Mucosa of rectum (tissue), 2 donors: Measurements from ENCODE around the gene NPR2.
A peak's percentile ranks its signal among the peaks of the same experiment; 100 is the strongest.

ENCODE experiments used
- H3K27ac ChIP-seq, 2 donors: one replicate each; pipeline ENCODE4 v1.7.0; 2013; ENCODE audit warnings: inconsistent platforms in 2 of 2, low read depth in 2 of 2, low read length in 2 of 2
- H3K27me3 ChIP-seq, 2 donors: one replicate each; pipeline ENCODE4 v1.7.0; 2013; ENCODE audit warnings: low read length in 2 of 2; ENCODE audit not compliant: control insufficient read depth in 2 of 2, insufficient read depth in 2 of 2
- H3K36me3 ChIP-seq, 2 donors: one replicate each; pipeline ENCODE4 v1.7.0; 2013; ENCODE audit warnings: low read length in 2 of 2; ENCODE audit not compliant: control insufficient read depth in 2 of 2, insufficient read depth in 2 of 2
- H3K4me1 ChIP-seq, 2 donors: one replicate each; pipeline ENCODE4 v1.7.0; 2013; ENCODE audit warnings: low read length in 2 of 2, mild to moderate bottlenecking in 1 of 2; ENCODE audit not compliant: control insufficient read depth in 2 of 2, insufficient read depth in 2 of 2
- H3K4me3 ChIP-seq, 2 donors: one replicate each; pipeline ENCODE4 v1.7.0; 2013; ENCODE audit warnings: low read length in 2 of 2
- H3K9ac ChIP-seq, 2 donors: one replicate each; pipeline ENCODE4 v1.7.0; 2013; ENCODE audit warnings: low read length in 2 of 2, low read depth in 1 of 2, mild to moderate bottlenecking in 1 of 2
- H3K9me3 ChIP-seq, 2 donors: one replicate each; pipeline ENCODE4 v1.7.0; 2013; ENCODE audit warnings: low read length in 2 of 2; ENCODE audit not compliant: control insufficient read depth in 2 of 2
- donor health status: healthy.
- donor health status: Normal muscosa, but diverticular disease.

Gene NPR2

DNA sequence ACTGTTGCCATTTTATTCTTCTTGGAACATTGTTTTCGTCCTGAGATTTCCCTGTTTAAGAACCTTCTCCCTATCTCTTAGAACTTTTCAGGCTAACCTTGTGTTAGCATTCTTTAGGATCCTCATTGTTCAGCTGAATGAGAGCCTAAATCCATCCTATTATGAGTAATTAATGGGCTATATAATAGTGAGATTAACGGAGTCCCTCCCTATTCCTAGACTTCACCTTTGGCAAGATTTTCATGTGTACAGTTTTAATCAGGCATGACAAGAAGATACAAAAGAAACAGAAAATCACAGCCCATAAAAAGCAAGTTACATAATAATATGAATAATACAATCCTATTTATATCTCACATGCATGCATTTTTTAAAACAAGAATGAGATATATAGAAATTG lies 28.2 kb upstream of the NPR2 start:
- no peaks in the 10 kb centered on the region for H3K36me3 ChIP-seq
- H3K4me3 ChIP-seq = no peak overlapping the region
- no peak overlapping the region for H3K9ac ChIP-seq
- no peaks in the 10 kb centered on the region for H3K9me3 ChIP-seq
- peaks cover 4 to 10% of the 10 kb centered on the region in 2 donors for H3K4me1 ChIP-seq
- H3K27ac ChIP-seq = no peak overlapping the region
- no peaks in the 10 kb centered on the region for H3K27me3 ChIP-seq

DNA sequence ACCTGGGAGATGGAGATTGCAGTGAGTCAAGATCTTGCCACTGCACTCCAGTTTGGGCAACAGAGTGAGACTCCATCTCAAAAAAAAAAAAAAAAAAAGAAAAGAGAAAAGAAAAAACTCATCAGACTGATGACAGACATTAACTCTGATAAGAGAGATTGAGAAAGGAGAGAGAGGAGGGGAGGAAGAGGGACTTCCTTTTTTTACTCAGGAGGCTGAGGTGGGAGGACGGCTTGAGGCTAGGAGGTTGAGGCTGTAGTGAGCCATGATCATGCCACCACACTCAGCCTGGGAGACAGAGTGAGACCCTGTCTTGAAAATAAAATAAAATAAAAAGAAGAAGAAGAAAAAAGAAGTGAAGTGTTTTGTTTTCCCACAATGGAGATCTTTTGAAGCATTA lies 27.6 kb upstream of the NPR2 start:
- H3K27me3 ChIP-seq = no peaks in the 10 kb centered on the region
- no peak overlapping the region for H3K27ac ChIP-seq
- peaks cover 4% of the 10 kb centered on the region in 2 donors for H3K4me1 ChIP-seq
- no peaks in the 10 kb centered on the region for H3K36me3 ChIP-seq
- no peaks in the 10 kb centered on the region for H3K9me3 ChIP-seq
- no peak overlapping the region for H3K9ac ChIP-seq
- H3K4me3 ChIP-seq = no peak overlapping the region

DNA sequence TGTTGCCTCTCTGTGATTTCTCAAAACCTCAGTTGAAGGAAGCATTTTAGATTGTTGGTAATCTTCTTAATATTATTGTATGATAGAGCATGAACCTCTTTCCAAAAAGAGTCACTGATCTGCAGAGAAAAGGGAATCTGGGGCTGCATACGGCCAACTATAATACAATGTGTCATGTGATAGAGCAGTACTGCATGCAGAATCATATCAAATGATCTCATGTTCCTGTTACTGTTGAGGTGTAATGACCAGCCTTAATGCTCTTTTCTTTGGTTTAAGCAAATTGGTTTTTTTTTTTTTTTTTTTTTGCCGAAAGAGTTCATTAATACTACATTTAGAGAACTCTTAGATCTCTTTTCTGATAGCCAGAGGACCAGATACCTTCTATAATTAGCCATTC lies 24.4 kb upstream of the NPR2 start:
- Histone ChIP-seq H3K4me1 (peaks cover 16 to 17% of the 10 kb centered on the region in 2 donors), H3K36me3 (no peaks in the 10 kb centered on the region), H3K27me3 (no peaks in the 10 kb centered on the region), H3K9ac (no peak overlapping the region), H3K27ac (no peak overlapping the region), H3K4me3 (no peak overlapping the region), H3K9me3 (no peaks in the 10 kb centered on the region)

DNA sequence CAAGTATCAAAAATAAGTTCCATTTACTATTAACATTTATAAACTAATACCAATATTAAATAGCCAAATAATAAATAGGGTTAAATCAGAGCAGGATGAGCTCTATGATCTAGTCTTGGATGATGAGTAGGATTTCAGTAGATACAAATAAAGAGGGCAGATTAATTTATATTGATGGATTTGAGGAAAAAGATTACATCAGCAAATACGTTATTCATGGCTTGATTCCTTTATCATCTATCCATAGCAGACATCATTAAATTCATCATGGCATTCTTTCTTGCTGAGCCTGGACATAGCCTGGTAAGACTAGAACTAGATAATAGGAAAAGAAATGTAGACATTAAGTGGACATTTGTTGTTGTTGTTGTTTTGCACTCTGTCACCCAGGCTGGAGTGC lies 23.9 kb upstream of the NPR2 start:
- H3K27me3 ChIP-seq = no peaks in the 10 kb centered on the region

DNA sequence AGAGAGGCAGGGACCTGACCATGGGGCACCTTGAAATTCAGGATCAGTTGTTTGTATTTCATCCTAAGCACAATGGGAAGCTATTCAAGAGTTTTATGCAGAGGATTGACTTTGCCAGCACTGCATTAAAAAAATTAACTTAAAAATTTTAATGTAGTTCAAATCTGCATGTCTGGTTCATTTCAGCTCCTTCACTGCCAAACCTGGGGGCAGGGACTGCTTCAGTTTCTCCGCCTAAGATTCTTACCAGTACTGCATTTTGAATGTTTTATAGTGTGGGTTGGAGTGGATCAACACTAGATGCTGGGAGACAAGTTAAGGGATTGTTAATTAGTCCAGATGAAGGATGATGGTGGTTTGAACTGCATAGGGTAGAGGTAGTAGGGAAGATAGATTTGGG lies 21.6 kb upstream of the NPR2 start:
- Histone ChIP-seq H3K4me1 (peaks cover 19 to 20% of the 10 kb centered on the region in 2 donors), H3K9me3 (no peaks in the 10 kb centered on the region), H3K27ac (no peak overlapping the region), H3K27me3 (no peaks in the 10 kb centered on the region), H3K36me3 (no peaks in the 10 kb centered on the region), H3K4me3 (no peak overlapping the region), H3K9ac (no peak overlapping the region)

More for the DNA sequence above, 23.9 kb upstream of the NPR2 start:
- Histone ChIP-seq H3K27ac (no peak overlapping the region), H3K4me1 (peaks cover 19 to 20% of the 10 kb centered on the region in 2 donors), H3K36me3 (no peaks in the 10 kb centered on the region), H3K4me3 (no peak overlapping the region), H3K9me3 (no peaks in the 10 kb centered on the region), H3K9ac (no peak overlapping the region)

- Histone ChIP-seq H3K27ac (peak overlapping the region; percentile 61 to 62), H3K4me3 (peak overlapping the region in 1 of 2 donors; percentile 13), H3K9ac (peak overlapping the region in 1 of 2 donors; percentile 48), H3K9me3 (no peaks in the 10 kb centered on the region), H3K4me1 (peaks cover 19 to 20% of the 10 kb centered on the region in 2 donors), H3K36me3 (no peaks in the 10 kb centered on the region), H3K27me3 (no peaks in the 10 kb centered on the region)
These were observed 20.3 kb upstream of the NPR2 start for GRCh38 chr9:35771075-35771433.

DNA sequence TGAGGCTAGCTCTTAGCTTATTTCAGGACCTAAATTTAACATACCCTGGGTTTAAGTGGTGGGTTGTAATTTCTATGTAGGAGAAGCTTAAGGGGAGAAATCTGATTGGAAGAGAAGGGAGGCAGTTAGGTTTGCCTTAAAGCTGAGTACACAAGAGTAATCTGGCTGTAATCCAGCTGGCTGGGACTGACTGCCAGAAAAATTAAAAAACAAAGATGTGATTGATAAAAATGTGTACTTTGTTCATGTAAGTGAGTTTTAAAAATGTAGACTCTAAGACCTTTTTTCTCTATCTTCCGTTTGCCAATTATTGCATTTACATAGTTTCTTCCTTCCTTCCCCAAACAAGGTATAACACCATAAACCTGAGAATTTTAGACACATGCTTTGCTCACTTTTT lies 19.9 kb upstream of the NPR2 start:
- Histone ChIP-seq H3K4me1 (peaks cover 19 to 20% of the 10 kb centered on the region in 2 donors), H3K36me3 (no peaks in the 10 kb centered on the region), H3K9ac (peak overlapping the region in 1 of 2 donors; percentile 48), H3K9me3 (no peaks in the 10 kb centered on the region), H3K27me3 (no peaks in the 10 kb centered on the region), H3K27ac (peak overlapping the region; percentile 61 to 62), H3K4me3 (peak overlapping the region in 1 of 2 donors; percentile 13)

DNA sequence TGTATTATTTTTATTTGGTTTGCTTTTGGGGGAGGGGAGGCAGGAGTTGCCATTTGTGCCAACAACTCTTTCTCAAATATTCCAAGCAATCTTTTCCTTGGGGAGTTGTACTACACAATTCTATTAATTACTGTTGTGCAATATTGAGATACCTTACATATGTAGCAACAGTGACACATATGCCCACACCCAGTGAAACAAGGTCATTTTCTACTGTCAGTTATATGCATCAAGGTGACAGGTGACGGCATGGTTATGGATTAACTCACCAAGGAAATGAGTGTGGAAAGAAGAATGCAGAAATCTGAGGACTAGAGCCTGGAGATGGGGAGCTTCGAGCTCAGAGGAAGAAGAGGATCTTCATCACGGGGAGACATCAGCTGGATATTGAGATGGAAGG lies 19.4 kb upstream of the NPR2 start:
- Histone ChIP-seq H3K36me3 (no peaks in the 10 kb centered on the region), H3K4me1 (peaks cover 19 to 20% of the 10 kb centered on the region in 2 donors), H3K27me3 (no peaks in the 10 kb centered on the region), H3K4me3 (peak overlapping the region in 1 of 2 donors; percentile 4), H3K27ac (peak overlapping the region; percentile 61 to 62), H3K9ac (peak overlapping the region in 1 of 2 donors; percentile 48), H3K9me3 (no peaks in the 10 kb centered on the region)

DNA sequence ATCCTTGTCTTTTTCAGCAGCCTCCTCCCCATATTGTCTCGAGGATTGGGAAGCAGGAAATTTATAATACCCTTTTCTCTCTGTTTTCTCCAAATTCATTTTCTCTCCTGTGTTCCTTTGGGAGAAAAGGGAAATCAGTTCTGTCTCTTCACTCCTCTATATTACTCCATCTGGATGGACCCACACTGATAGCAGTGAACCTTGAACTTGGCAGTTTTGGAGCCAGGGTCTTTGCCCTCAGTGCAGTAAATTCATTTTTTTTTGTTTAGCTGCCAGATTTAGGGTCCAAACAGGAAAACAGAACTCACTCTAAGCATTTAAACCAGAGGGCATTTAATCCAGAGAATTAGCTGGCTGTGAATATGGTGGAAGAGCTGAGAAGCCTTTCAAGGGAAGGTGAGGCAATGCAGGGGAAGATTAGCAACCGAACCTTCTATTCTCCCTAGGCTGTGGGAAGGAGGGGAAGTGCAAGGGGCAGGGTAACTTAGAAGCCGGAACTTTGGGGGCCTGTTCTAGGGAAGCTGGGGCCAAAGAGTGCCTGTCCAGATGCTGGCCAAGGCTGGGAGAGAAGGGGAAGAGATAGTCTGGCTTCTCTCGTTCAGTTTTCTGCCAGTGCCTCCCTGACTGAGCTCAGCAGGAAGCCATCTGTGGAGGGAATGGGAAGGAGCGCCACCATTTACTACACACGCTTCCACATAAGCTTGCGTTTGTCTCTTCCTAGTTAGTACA lies 16.3 kb upstream of the NPR2 start:
- Histone ChIP-seq H3K36me3 (no peaks in the 10 kb centered on the region), H3K9ac (no peak overlapping the region), H3K27me3 (no peaks in the 10 kb centered on the region), H3K27ac (no peak overlapping the region), H3K4me3 (no peak overlapping the region), H3K4me1 (peaks cover 19 to 20% of the 10 kb centered on the region in 2 donors), H3K9me3 (no peaks in the 10 kb centered on the region)

DNA sequence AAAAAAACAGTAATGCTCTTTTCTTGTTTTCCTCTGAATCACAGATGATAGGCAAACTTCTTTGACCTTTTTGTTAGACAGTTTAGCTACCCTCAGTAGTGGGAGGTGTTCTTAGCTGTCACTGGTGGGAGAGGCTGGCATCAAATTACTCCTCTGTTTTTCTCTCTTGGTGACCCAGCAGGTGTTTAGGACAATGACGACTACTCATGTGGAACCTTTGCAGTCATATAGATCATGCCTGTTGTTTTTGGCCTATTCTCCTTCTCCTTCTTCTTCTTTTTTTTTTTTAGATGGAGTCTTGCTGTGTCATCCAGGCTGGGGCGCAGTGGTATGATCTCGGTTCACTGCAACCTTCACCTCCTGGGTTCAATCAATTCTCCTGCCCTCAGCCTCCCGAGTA lies 15.4 kb upstream of the NPR2 start:
- Histone ChIP-seq H3K4me3 (no peak overlapping the region), H3K9me3 (no peaks in the 10 kb centered on the region), H3K27ac (no peak overlapping the region), H3K9ac (no peak overlapping the region), H3K4me1 (peaks cover 12 to 13% of the 10 kb centered on the region in 2 donors), H3K27me3 (no peaks in the 10 kb centered on the region), H3K36me3 (no peaks in the 10 kb centered on the region)
